HAP-1 (cell line): ENCODE results near the gene NDC80.
A peak's percentile ranks its signal among the peaks of the same experiment; 100 is the strongest.

Source experiments
- DNase-seq, 2 experiments: peaks; one replicate each; pipeline ENCODE4 v3.0.0-alpha.2; 2016 to 2020; ENCODE audit warnings: low spot score in 2 of 2
- H3K27me3 ChIP-seq: fragments of 250-450 bp; sonication (Bioruptor Pico); 2 replicates; pipeline ENCODE4 v1.5.1; 2020; ENCODE audit warnings: low read depth, mild to moderate bottlenecking, moderate library complexity
- H3K36me3 ChIP-seq: fragments of 250-450 bp; sonication (Bioruptor Pico); replicated peaks from 2 replicates; pipeline ENCODE4 v1.5.1; 2020; ENCODE audit warnings: mild to moderate bottlenecking
- H3K4me1 ChIP-seq: fragments of 250-450 bp; sonication (Bioruptor Pico); 2 replicates; pipeline ENCODE4 v1.5.1; 2020; ENCODE audit warnings: mild to moderate bottlenecking
- H3K4me3 ChIP-seq: fragments of 250-450 bp; sonication (Bioruptor Pico); 2 replicates; pipeline ENCODE4 v1.5.1; 2020; ENCODE audit warnings: mild to moderate bottlenecking, moderate library complexity
- H3K9me3 ChIP-seq: fragments of 250-450 bp; sonication (Bioruptor Pico); 2 replicates; pipeline ENCODE4 v1.5.1; 2020; ENCODE audit warnings: mild to moderate bottlenecking, moderate library complexity
- in situ Hi-C: fragments of 300-500 bp; cut with MboI; formaldehyde crosslinking; loops from 3 replicates; pipeline ENCODE4 v1.14.3; 2020; ENCODE audit warnings: low sequenced_read_pairs, inconsistent platforms, mixed read lengths

NDC80 gene

DNA sequence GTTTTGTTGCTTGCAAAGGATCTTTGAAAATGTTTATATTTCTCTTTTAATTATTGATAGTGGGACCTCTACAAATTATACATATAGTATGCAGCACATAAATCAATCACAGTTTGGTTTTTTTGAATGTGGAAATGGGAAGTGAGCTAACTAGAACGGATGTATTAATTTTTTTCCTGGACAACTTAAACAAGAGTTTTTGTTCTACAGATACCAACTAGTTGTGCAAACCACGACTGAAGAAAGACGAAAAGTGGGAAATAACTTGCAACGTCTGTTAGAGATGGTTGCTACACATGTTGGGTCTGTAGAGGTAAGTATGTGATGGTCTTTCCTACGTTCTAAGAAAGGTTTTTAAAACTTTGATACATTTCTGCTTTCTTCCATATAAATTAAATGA is 39.2 kb downstream of the NDC80 start:
- H3K4me1 ChIP-seq = 0 out of 2 replicates have a peak, but pooled peaks cover 2% of the 10 kb centered on the region
- DNase-seq = no peak
- no peaks in the 10 kb centered on the region for H3K9me3 ChIP-seq
- in situ Hi-C loops = no loop called here
- H3K36me3 ChIP-seq = peaks cover 91% of the 10 kb centered on the region
- H3K4me3 ChIP-seq = no peak overlapping the region
- H3K27me3 ChIP-seq = no peaks in the 10 kb centered on the region

DNA sequence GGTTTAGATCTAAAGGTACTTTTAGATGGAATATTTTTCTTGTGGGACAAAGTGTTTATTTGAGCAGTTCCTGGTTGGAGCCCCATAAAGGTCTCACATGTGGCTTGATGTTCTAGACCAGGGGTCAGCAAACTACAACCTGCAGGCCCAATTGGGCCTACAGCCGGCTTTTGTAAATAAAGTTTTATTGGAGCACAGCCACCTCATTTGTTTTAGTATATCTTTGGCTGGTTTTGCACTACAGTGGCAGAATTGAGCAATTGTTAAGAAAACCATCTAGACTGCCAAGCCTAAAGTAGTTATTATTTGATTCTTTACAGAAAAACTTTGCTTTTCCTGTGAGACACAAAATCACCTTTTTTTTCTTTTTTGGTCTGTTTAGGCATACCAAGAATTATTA is 41.6 kb downstream of the NDC80 start:
- Histone ChIP-seq H3K27me3 (no peaks in the 10 kb centered on the region), H3K36me3 (peaks cover 89% of the 10 kb centered on the region), H3K4me3 (no peak overlapping the region), H3K4me1 (peaks cover 10% of the 10 kb centered on the region), H3K9me3 (no peaks in the 10 kb centered on the region)
- in situ Hi-C loops = no loop called here
- no peak for DNase-seq

DNA sequence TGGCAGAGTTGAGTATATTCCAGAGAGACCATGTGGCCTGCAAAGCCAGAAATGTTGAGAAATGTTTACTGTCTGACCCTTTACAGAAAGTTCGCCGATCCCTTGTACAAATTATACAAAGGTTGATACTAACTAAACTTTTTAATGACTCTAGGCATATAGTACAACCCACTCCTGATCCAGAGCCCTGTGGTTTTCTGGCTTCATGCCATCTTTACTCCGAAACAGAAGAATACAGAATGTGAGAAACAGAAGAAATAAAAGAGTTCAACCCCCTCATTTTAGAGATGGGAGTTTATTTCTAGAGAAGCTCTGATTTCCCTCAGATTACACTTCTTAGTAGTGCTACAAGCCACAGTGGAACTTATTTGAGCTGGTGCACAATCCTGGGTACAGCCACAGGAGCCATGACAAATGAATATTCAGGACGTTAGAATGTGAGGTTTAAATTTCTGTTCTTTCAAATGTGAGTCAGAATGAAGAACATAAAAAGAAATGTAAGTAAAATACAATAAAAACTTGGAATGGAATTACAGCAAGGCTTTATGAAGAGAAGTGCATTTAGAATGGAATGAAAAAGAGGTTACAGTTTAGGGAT is 46.1 kb downstream of the NDC80 start:
- in situ Hi-C loops = no loop called here
- H3K36me3 ChIP-seq = peaks cover 46% of the 10 kb centered on the region
- H3K4me1 ChIP-seq = peaks cover 9% of the 10 kb centered on the region

DNA sequence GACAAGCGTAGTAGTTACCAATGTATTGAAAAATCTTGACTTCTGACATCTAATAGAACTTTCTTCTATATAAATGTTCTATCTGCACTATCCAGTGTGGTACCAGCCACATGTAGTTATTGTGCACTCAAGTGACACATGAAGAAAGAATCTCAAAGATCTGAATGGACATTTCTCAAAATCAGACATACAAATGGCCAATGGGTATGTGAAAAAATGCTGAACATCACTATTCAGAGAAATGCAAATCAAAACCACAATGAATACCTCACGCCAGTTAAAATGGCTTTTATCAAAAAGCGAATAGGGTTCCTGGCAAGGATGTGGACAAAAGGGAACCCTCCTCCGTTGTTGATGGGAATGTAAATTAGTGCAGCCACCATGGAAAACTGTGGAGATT is 46.7 kb downstream of the NDC80 start:
- Histone ChIP-seq H3K4me3 (no peak overlapping the region), H3K27me3 (no peaks in the 10 kb centered on the region), H3K4me1 (peaks cover 9% of the 10 kb centered on the region), H3K9me3 (no peaks in the 10 kb centered on the region), H3K36me3 (peaks cover 41% of the 10 kb centered on the region)
- in situ Hi-C loops = no loop called here
- peak in 1 of 2 experiments; percentile 55 for DNase-seq

More for the DNA sequence above, 46.1 kb downstream of the NDC80 start:
- Histone ChIP-seq H3K9me3 (no peaks in the 10 kb centered on the region), H3K27me3 (no peaks in the 10 kb centered on the region), H3K4me3 (no peak overlapping the region)
- no peak for DNase-seq

DNA sequence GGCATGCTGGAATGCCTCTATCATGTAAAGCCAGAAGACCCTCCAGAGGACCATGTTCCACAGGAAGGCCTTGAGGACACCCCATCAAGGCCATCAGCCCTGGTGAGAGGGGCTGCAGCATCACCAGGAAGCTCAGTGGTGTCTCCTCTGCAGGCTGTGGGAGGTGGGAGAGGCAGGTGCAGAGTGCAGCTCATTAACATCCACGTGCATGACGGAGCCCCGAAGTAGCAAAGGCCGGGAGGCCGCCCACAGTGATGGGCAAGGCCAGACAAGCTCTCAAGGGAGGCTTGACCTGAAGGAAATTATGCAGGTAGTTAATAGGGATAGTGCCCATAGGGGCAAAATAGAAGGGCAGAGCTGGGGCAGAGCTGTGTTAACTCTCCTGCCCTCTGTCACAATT is 53.9 kb downstream of the NDC80 start:
- Histone ChIP-seq H3K27me3 (no peaks in the 10 kb centered on the region), H3K4me3 (no peak overlapping the region), H3K9me3 (no peaks in the 10 kb centered on the region), H3K36me3 (no peaks in the 10 kb centered on the region), H3K4me1 (no peaks in the 10 kb centered on the region)
- in situ Hi-C loops = no loop called here
- no peak for DNase-seq

DNA sequence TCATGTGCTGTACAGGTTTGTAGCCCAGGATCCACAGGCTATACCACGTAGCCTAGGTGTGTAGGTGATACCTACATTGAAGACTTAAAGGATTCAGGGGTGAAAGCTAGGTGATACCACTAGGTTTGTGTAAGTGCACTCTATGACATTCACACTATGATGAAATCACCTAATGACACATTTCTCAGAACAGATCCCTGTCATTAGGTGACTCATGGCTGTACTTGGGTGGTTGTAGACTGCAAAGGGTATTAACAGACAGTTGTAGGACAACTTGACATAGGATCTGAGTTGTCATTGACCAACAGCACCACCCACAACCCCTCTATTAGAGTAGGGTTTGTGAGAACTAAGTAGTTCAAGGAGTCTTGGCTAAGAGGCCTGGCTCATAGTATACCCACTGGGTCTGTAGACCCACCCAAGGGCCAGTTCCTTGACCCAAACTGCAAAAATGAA is 56.5 kb downstream of the NDC80 start:
- Histone ChIP-seq H3K9me3 (no peaks in the 10 kb centered on the region), H3K36me3 (no peaks in the 10 kb centered on the region), H3K4me3 (no peak overlapping the region), H3K4me1 (no peaks in the 10 kb centered on the region), H3K27me3 (no peaks in the 10 kb centered on the region)
- in situ Hi-C loops = no loop called here
- no peak for DNase-seq

DNA sequence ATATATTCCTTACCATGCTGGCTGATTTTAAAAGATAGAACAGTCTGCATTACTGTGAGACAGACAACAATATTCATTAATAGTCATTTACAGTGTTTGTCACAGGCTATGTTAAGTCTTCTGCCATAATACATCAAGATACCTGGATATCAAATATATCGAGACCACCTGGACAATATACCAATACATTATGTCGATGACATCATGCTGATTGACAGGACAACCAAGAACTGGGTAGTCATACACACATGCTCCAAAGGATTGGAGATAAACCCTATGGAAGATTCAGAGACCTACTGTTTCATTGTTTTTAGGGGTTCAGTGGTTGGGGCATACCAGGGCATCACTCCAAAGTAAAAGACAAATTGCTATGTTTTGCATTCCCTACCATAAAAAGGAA is 57.6 kb downstream of the NDC80 start:
- Histone ChIP-seq H3K9me3 (no peaks in the 10 kb centered on the region), H3K36me3 (no peaks in the 10 kb centered on the region), H3K27me3 (no peaks in the 10 kb centered on the region), H3K4me3 (no peak overlapping the region), H3K4me1 (no peaks in the 10 kb centered on the region)
- no peak for DNase-seq
- in situ Hi-C loops = no loop called here

DNA sequence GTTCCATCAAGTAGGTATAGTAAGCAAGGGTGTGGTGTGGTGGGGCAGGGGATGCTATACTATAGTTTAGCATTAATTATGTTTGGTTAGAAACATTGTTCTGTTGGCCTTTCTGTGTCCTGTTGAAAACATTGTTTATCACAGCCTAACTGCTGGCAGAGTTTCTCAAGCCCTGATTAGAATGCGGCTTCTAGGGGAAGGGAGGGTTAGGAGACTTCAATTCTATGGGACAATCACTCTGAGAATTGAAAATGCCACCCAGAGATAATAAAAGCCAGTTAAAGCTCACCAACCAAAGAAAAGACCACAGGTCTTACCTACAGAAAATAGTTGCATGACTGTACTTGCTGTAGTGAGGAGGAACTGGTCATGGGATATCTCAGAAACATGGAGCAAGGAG is 64.2 kb downstream of the NDC80 start:
- no peak for DNase-seq
- in situ Hi-C loops = no loop called here

DNA sequence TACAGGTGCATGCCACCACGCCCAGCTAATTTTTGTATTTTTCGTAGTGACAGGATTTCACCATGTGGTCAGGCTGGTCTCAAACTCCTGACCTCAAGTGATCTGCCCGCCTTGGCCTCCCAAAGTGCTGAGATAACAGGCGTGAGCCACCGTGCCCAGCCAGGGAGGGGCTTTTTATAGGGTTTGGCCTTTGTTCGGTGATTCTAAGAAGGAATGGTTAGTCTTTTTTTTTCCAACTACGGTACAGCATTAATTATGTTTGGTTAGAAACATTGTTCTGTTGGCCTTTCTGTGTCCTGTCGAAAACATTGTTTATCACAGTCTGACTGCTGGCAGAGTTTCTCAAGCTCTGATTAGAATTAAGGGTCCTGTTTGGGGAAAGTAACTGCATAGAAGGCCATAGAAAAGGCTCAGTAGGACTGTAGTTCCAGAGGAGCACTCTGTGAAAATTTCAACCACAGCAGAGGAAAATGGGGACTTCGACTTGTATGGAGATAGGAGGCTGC is 64.8 kb downstream of the NDC80 start:
- Histone ChIP-seq H3K27me3 (no peaks in the 10 kb centered on the region), H3K4me3 (no peak overlapping the region), H3K4me1 (no peaks in the 10 kb centered on the region), H3K9me3 (0 out of 2 replicates have a peak, but pooled peaks cover 2% of the 10 kb centered on the region), H3K36me3 (no peaks in the 10 kb centered on the region)
- DNase-seq = no peak
- in situ Hi-C loops = no loop called here

More for the DNA sequence above, 64.2 kb downstream of the NDC80 start:
- Histone ChIP-seq H3K9me3 (0 out of 2 replicates have a peak, but pooled peaks cover 2% of the 10 kb centered on the region), H3K27me3 (no peaks in the 10 kb centered on the region), H3K36me3 (no peaks in the 10 kb centered on the region), H3K4me3 (no peak overlapping the region), H3K4me1 (no peaks in the 10 kb centered on the region)

DNA sequence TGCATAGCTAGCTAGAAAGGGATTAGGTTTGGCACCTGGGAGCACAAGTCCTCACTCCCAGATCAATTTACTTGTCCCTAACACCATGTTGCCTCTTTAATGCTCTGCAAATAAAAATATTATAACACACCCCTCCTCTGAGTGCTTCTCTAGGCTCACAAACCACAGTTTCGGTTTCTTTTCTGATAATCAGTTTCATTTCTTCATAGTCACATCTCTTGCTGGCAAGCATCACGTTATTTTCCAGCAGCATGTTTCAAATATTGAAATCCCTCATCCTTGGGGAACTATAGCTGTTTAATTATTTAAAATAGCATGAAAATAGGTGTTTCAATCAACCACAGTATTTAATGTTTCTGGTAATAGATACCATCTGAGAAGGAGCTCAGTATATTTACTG is 70.3 kb downstream of the NDC80 start:
- H3K27me3 ChIP-seq = no peaks in the 10 kb centered on the region; the same call in 1 of the 2 replicates
- H3K4me3 ChIP-seq = no peak overlapping the region
- no peaks in the 10 kb centered on the region for H3K4me1 ChIP-seq
- H3K9me3 ChIP-seq = no peaks in the 10 kb centered on the region
- in situ Hi-C loops = no loop called here
- no peak for DNase-seq
- no peaks in the 10 kb centered on the region for H3K36me3 ChIP-seq

DNA sequence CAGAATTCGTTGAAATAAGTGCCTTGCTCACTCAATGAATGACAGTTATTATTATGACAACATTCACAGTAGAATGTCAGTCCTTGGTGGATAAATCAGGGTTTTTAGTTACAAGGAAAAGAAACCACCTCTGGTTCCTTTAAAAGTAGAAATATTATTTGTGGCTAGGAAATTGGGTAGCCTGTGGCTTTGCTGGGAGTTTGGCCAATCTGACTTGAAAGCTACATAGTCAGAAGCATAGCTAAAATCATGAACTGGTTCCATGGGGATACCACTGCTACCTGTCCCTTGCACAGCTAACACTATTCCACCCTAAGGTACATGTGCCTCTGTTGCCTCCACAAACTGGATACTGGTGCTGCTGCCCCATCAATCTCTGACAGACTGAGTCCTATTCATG is 71.4 kb downstream of the NDC80 start:
- Histone ChIP-seq H3K4me3 (no peak overlapping the region), H3K27me3 (no peaks in the 10 kb centered on the region; the same call in 1 of the 2 replicates), H3K36me3 (no peaks in the 10 kb centered on the region), H3K4me1 (no peaks in the 10 kb centered on the region), H3K9me3 (no peaks in the 10 kb centered on the region)
- in situ Hi-C loops = no loop called here
- DNase-seq = no peak

DNA sequence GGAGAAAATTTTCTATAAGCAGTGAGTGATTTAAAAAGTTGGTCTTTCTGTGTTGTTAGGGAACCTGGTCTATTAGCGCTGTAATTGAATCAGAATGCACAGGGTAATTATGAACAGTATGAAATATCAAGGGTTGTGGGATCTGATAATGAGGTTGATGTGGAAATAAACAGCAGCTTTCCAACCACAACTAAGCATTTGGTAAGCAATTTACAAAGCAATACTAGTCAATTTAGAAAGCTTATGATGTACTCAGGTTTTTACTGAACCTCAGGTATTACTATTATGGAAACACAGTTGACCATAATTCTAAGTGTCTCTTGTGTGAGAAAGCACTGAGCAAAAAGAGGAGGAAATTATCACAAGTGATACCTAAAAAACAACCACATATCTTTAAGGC is 73.2 kb downstream of the NDC80 start:
- Histone ChIP-seq H3K9me3 (no peaks in the 10 kb centered on the region), H3K27me3 (no peaks in the 10 kb centered on the region; the same call in 1 of the 2 replicates), H3K4me1 (no peaks in the 10 kb centered on the region), H3K36me3 (no peaks in the 10 kb centered on the region), H3K4me3 (no peak overlapping the region)
- in situ Hi-C loops = no loop called here
- no peak for DNase-seq

DNA sequence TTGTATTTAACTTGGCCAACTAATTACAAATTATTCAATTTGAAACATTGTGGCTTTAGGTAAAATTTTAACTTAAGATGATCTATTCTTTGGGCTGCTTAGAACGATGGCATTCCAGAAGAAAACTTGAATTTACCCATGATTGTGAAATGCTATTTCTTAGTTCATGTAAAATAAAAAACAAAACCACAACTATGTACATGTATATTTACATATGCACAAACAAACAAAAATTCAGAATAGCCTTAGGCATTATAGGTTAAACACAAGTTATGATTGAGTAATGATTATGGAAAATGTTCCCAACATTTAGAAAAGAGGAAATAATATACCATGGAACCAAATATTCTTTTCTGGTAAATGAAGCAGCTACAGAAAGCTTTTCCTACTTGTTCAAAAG is 80.6 kb downstream of the NDC80 start:
- Histone ChIP-seq H3K4me1 (peaks cover 6% of the 10 kb centered on the region; the same call in 1 of the 2 replicates), H3K27me3 (no peaks in the 10 kb centered on the region), H3K4me3 (no peak overlapping the region), H3K9me3 (no peaks in the 10 kb centered on the region), H3K36me3 (no peaks in the 10 kb centered on the region)
- DNase-seq = no peak
- in situ Hi-C loops = no loop called here

DNA sequence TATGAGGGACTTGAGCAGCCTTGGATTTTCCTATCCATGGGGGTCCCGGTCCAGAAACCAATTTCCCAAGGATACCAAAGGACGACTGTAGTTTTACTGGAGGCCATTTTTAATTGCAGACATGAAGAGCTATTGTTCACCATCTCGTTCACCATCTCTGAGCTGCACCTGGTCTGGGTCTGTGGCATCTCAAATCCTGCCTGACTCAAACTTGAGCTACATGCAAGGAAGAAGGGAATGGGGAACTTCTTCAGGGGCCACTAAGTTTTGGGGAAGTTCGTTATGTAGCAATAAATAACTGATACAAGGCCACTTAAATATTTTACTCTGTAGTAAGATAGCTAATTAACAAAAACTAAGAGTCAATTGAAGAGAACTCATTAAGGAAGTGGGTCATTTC is 82.1 kb downstream of the NDC80 start:
- no peak for DNase-seq
- in situ Hi-C loops = no loop called here
- Histone ChIP-seq H3K9me3 (no peaks in the 10 kb centered on the region), H3K4me1 (peaks cover 12% of the 10 kb centered on the region), H3K36me3 (no peaks in the 10 kb centered on the region), H3K27me3 (no peaks in the 10 kb centered on the region), H3K4me3 (no peak overlapping the region)
